GM18909 (cell line): ENCODE measurements around the gene ARHGEF12.

Source experiments
- ATAC-seq: cut with Tn5 transposase; IDR thresholded peaks from one replicate; pipeline ENCODE4 v1.9.1; 2021; ENCODE audit warnings: mild to moderate bottlenecking; ENCODE audit not compliant: unreplicated experiment, poor library complexity

Gene ARHGEF12

DNA sequence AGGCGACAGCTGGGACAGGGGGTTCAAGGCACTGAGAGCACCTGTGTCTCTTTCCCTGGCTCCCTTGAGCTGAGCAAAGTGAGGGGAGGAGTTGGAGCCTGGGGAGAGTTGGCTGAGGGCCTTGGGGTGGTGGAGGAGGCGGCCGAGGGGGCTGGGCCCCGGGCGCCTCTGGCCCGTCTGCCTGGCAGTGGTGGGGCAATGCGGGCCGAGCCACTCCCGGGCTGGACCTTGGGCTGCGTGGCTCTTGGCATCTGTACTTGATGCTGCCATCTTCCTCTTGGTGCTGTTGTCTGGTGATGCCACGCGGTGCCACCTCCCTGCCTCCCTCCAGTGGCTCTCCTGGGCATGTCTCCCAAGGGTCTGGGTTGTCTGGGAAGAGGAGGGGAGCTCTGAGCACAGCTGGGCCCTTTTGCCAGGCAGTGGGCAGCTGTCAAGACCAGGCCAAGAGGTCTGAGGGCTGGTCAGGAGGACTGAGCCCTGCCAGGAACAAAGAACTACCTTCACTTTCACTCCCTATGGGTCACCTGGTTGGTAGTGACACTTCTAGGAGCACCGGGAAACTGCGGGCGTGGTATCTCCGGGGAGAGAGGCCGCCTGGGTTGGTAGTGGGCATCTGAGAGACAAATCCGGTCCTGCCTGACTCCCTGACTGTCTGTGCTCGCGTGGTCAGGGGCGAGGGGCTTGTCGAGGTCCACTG is 176.7 kb downstream of the ARHGEF12 start:
- ATAC-seq, result no peak

GRCh38 chr11:120513436-120514315 is 177.5 kb downstream of the ARHGEF12 start:
- ATAC-seq, result no peak

DNA sequence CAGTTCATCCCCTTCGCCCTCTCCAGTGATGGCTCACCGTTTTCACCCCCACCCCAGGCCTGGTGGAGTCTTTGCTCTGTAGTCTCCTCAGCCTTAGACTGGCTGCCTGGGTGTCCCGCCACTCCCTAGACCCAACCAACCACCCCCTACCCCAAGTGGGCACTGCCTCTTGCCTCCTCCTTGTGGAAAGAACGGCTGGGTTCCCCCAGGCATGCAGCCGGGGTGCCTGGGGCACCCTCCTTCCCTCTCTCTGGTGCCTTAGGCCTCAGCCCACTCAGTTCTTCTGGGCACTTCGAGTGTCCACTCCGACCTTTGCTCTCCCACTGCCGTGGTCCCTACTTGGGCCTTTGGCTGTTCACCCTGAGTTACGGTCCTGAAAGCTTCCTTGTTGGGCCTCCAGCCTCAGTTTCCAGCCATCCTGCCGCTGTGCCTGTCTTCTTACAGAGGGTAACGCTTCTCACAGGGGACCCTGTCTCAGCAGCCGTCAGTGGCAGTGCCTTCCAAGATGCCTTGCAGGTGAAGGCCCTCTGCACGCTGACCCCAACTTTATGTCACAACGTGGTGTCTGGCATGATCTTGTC is 178.4 kb downstream of the ARHGEF12 start:
- ATAC-seq, result no peak

DNA sequence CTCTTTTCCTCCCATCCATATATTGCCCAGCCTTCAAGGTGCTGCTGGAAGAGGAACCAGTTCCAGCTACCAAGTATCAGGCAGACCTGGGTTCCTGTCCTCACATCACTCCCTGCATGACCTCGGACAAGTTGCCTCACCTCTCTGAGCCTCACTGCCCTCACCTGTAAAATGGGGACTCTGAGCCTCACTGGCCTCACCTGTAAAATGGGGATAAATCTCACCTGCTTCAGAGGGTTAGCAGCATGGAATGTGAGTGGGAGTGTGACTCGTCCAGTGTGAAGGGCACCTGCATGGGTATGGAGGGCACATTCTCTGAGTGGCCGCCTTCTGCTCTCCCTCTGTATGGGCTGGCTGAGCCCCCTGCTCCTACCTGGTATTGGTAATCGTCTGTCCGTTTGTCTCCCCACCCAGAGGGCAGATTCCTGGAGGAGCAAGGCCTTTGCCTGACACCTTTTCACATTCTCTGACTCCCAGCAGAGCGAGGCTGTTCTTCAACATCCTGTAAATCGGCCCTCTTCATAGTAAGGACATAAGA is 179.0 kb downstream of the ARHGEF12 start:
- no peak for ATAC-seq

DNA sequence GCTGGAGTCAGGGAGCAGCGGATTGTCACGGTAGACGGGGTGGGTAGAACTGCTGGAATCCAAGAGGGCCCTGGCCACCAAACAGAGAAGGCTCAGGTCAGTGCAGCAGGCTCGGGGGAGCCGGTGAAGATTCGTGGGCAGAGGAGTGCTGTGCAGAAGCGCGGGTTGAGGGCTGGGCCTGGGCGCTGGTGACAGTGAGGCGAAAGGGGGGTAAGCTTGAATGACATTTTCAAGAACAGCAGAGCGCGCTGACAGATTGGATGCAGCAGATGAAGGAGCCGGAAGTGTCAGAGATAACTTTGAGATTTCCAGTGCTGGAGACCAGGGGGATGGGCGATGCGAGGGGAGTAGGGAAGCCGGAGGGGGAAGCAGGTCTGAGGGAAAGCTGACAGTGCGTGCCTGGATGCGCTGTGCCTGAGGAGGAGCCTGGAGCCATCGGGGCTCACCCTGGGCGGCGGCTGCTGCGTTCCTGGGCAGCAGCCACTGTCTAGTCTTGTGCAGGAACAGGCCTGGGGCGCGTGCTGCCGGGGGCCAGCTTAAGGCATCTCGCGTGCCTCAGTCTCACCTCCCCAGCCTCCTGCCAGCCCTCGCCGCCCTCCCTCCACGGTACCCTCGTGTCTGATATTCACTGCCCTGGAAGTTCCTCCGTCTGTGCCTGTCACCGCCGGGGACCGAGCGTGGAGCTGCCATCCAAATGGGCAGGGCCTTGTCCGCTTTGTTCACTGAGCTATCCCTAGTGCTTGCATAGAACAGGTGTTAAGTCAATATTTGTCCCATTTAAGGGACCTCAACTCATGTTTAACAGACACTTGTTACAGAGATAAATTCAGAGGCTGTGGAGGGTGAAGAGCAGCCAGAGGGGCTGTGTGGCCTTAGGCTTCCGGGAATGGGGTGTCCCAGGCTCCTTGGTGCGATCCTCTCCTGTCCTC is 180.5 kb downstream of the ARHGEF12 start:
- ATAC-seq, result no peak

GRCh38 chr11:120517390-120517761 is 181.2 kb downstream of the ARHGEF12 start:
- ATAC-seq, result no peak

DNA sequence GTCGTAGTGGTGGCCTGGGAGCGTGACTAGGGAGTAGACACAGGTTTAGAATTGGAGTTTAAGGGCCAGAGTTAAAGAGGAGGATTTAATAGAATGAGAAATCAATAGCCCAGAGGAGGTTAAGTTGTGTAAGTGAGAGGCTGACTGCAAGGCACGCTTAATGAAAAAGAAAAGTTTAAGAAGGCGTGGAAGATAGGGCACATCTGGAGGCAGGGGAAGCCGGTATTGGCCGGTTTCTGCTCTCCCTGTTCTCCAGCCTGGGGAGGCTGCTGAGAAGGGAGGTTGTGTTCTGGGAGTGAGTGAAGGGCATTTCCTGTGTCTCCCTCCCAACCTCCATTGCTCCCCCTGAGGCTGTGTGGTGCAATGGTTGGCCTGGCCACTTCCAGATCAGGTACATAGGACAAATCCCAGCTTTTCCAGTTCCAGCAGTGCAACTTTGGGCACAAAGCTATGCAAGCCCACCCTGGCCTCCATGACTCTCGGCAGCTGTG is 181.6 kb downstream of the ARHGEF12 start:
- ATAC-seq, result no peak

DNA sequence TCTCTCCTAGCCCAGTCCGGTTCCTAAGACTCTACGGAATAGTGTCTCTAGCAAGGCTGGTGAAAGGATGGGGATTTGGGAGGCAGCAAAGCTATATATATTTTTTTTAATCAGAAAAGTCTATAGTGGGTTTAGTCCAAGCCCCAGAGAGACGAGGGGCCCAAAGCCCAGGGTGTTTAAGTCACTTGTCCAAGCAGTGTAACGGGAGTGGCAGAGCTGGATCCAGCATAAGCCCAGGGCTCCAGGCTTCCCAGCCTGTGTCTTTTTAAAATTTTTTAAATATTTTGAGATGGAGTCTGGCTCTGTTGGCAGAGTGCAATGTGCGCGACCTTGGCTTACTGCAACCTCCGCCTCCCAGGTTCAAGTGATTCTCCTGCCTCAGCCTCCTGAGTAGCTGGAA is 182.1 kb downstream of the ARHGEF12 start:
- ATAC-seq, result no peak

DNA sequence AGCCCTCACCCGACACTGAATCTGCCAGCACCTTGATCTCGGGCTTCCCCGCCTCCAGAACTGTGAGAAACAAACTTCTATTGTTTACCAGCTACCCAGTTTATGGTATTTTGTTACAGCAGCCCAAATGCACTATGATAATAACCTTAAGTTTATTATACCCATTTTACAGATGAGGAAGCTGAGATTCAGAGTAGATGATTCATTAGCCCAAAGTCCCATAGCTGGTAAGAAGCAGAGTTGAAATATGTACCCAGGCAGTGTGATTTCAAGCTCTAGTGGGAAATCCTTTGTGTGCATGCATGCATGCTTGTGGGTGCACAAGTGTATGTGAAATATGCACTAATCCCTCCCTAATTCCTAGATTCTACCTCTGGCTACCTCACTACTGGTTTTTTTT is 183.3 kb downstream of the ARHGEF12 start:
- ATAC-seq, result no peak

DNA sequence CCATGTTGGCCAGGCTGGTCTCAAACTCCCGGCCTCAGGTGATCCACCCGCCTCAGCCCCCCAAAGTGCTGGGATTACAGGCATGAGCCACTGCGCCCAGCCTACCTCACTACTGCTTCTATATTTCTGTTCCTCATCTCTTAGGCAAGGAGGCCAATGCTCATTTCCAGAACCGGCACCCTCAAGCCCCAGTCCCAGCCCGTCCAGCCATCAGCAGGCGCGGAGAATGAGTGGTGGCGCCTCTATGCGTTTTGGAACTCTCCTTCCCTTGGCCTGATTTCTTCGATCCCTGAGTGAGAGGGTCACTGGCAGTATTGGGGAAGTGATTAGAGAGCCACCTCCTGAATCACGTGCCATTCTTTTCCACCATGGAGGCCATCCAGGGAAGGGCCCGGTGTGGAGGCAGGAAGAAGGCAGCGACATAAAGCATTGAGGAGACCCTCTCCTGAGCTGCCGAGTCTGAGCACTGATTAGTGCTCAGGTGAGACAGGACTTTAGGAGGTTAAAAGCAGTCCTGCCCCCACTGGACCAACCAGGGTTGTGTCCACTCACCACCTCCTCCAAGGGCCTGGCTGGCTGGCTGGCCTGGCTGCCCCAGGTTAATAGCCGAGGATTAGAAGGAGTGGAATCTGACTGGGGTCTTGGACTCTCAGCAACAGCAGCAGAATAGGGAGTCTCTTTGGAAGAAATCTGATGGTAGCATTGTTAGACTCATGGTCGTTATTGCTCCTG is 184.0 kb downstream of the ARHGEF12 start:
- ATAC-seq, result no peak

DNA sequence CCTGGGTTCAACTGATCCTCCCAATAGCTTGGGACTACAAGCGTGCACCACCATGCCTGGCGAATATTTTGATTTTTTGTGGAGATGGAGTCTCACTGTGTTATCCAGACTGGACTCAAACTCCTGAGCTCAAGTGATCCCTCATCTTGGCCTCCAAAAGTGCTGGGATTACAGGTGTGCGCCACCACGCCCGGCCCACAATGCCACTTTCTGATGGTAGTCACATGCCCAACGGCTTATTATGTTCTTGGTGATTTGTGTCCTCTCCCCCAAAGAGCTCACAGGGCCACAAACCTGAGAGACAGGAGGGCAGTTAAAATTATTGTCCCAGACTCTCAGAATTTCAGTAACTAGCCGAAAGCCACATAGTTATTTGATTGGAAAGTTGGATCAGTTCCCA is 185.0 kb downstream of the ARHGEF12 start:
- ATAC-seq, result no peak

DNA sequence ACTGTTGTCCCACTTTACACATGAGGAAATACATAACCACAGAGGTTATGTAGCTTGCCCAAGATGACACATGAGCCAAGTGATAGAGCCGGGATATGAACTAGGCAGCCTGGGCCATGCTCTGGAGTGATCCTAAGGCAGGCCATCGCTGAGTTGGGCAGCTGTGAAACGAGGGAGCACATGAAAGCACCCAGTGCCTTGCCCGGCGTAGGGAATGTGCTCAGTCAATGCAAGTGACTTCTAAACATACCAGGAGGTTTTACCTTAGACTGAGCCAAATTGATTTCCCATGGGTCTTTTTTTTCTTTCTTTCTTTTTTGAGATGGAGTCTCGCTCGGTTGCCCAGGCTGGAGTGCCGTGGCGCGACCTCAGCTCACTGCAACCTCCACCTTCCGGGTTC is 185.8 kb downstream of the ARHGEF12 start:
- no peak for ATAC-seq

DNA sequence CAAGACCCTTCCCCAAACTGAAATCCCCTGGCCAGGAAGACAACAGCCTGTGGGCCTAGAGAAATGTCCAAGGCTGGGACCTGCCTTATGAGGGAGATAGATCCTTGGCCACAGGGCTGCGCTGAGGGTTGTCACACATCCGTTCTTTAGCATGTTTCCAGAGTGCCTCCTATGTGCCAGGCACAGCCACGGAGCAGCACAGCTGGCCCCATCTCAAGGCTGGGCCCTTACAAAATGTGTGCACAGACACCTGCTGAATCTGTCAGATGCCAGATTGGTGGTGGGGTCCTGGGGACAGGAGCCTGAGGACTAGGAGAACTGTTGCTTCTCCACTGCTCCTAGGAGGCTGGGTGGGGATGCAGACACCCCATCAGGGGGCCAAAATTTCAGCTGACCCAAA is 186.5 kb downstream of the ARHGEF12 start:
- no peak for ATAC-seq

- no peak for ATAC-seq
Observed at GRCh38 chr11:120523196-120523595, 187.0 kb downstream of the ARHGEF12 start.

- ATAC-seq, result no peak
Observed at GRCh38 chr11:120524536-120525085, 188.4 kb downstream of the ARHGEF12 start.

DNA sequence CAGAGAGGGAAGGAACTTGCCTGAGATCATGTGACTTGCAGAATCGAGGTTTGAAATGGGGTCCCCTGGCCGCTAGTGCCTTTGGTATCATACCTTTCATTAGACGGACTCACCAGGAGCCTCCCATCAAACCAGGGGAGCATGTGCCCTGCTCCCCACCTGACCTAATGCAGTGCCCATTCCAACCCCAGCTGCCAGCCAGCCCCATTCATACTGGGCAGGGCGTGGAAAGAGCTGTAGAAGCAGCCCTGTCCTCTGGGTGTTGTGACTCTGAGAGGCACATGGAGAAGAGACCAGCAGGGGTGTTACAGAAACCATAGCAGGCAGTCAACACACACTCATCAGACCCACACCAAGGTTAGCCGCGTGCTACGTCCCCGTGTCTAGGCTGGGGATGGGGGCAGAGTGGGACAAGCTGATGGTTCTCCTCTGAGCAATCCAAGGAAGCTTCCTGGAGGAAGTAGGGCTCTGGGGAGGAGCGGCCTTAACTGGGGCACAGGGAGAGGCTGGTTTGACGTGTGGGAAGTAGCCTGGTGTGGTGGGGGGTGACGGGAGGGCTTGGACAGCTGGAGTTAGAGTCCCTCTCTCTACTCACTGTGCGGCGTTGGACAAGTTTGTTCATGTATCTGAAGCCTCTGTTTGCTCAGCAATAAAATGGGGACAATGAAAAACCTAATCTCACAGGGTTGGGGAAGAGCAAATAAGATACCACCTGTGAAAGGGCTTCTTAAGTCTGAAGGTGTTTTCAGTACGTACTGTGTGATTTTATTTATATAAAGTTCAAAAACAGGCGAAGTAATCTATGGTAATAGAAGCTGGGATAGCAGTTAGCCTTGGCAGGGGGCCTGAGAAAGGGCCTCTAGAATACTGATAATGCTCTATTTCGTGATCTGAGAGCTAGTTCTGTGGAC is 189.3 kb downstream of the ARHGEF12 start:
- ATAC-seq, result no peak

GRCh38 chr11:120526241-120526640 is 190.0 kb downstream of the ARHGEF12 start:
- no peak for ATAC-seq
